Ovary (tissue), 3 donors: ENCODE measurements around the gene RFX3.

Experiments
- CTCF ChIP-seq, 3 donors: fragments of 450-650 bp in 2 of 3; fragments of 200-600 bp in 1 of 3; IDR thresholded peaks; one replicate each; pipeline versions ENCODE4 v1.5.1 to v1.8.0; 2016 to 2022; ENCODE audit warnings: antibody characterized with exemption in 3 of 3, mild to moderate bottlenecking in 1 of 3
- EP300 ChIP-seq: sonication (generic); formaldehyde crosslinking; IDR thresholded peaks from one replicate; pipeline ENCODE4 v1.6.1; 2017; ENCODE audit warnings: antibody characterized with exemption
- POLR2A ChIP-seq: fragments of 450-650 bp; IDR thresholded peaks from one replicate; pipeline ENCODE4 v1.6.1; 2017; ENCODE audit warnings: antibody characterized with exemption, mild to moderate bottlenecking, moderate library complexity
- donor health status: DM: no; HTN: no; CAD: no.

- no peak for TF ChIP-seq CTCF (IDR thresholded peaks at IDR 0.05)
- TF ChIP-seq EP300 = no peak
- TF ChIP-seq POLR2A = no peak
Observed at GRCh38 chr9:3247211-3247610, 278.6 kb downstream of the RFX3 start.
